Kidney epithelial cell (primary cell): Measurements from ENCODE around the gene CUTA. TPM values are rescaled to one million over a fixed set of nuclear protein-coding genes. Genes with fewer than 3 reads are reported as not detected.

Experiments used
- DNase-seq: peaks from one replicate; pipeline ENCODE4 v3.0.0-alpha.2; 2010; ENCODE audit warnings: low read depth
- H3K27me3 ChIP-seq: 2 replicates; pipeline ENCODE4 v1.6.0; 2011; ENCODE audit warnings: low read length; ENCODE audit not compliant: control insufficient read depth, insufficient read depth
- H3K36me3 ChIP-seq: 2 replicates; pipeline ENCODE4 v1.5.1; 2011; ENCODE audit warnings: low read length; ENCODE audit not compliant: control insufficient read depth, insufficient read depth
- H3K4me3 ChIP-seq: 2 replicates; pipeline ENCODE4 v1.5.1; 2011; ENCODE audit warnings: low read depth, mild to moderate bottlenecking, control low read depth, low read length
- CTCF ChIP-seq: IDR thresholded peaks from 2 replicates; pipeline ENCODE4 v1.5.1; 2011; ENCODE audit warnings: mild to moderate bottlenecking, moderate library complexity, low read length, control low read depth, inconsistent platforms; ENCODE audit not compliant: insufficient read depth, poor library complexity, severe bottlenecking
- total RNA-seq: library from RNA; depleted of rRNA; stranded (reverse); fragments of >200 nt; gene quantifications from 2 replicates; pipeline ENCODE4 v1.2.3, GENCODE V29; 2015

The CUTA gene
- total RNA-seq, 1 donor from 2014 or later, result 226 TPM

- no peak for DNase-seq
- no peak for TF ChIP-seq CTCF
- Histone ChIP-seq H3K4me3 (no peak overlapping the region), H3K36me3 (peaks cover 1% of the 10 kb centered on the region), H3K27me3 (no peaks in the 10 kb centered on the region)
Measured at GRCh38 chr6:33437666-33438065, 19.8 kb upstream of the CUTA start.

- Histone ChIP-seq H3K27me3 (no peaks in the 10 kb centered on the region), H3K4me3 (no peak overlapping the region), H3K36me3 (peaks cover 1% of the 10 kb centered on the region)
- no peak for DNase-seq
- TF ChIP-seq CTCF, result no peak
Measured at GRCh38 chr6:33434961-33435360, 17.1 kb upstream of the CUTA start.

GRCh38 chr6:33433544-33434191 lies 15.8 kb upstream of the CUTA start:
- no peak overlapping the region for H3K4me3 ChIP-seq
- no peak for DNase-seq
- no peak for TF ChIP-seq CTCF
- H3K27me3 ChIP-seq, result no peaks in the 10 kb centered on the region
- peaks cover 1% of the 10 kb centered on the region for H3K36me3 ChIP-seq

GRCh38 chr6:33433001-33433543 lies 15.2 kb upstream of the CUTA start:
- H3K36me3 ChIP-seq, result peaks cover under 1% of the 10 kb centered on the region
- TF ChIP-seq CTCF, result no peak
- no peak for DNase-seq

GRCh38 chr6:33432546-33432945 lies 14.6 kb upstream of the CUTA start:
- no peak for DNase-seq
- H3K4me3 ChIP-seq, result no peak overlapping the region
- no peaks in the 10 kb centered on the region for H3K36me3 ChIP-seq
- no peak for TF ChIP-seq CTCF
- H3K27me3 ChIP-seq, result no peaks in the 10 kb centered on the region

More at GRCh38 chr6:33433001-33433543, 15.2 kb upstream of the CUTA start:
- no peak overlapping the region for H3K4me3 ChIP-seq
- no peaks in the 10 kb centered on the region for H3K27me3 ChIP-seq
